Hematopoietic multipotent progenitor cell treated with erythropoietin and hydrocortisone succinate and interleukin-3 and kit ligand, for 17 days (in vitro differentiated cells): ENCODE data around the gene NFASC.

ENCODE experiments used
- DNase-seq: peaks from one replicate; pipeline ENCODE4 v3.0.0-alpha.2; 2015; ENCODE audit warnings: low spot score

NFASC gene

GRCh38 chr1:205062895-205063294 is 192.2 kb downstream of the NFASC start:
- DNase-seq: no peak

- no peak for DNase-seq
Measured at GRCh38 chr1:205064301-205064700, 193.6 kb downstream of the NFASC start.

GRCh38 chr1:205064741-205065316 is 194.2 kb downstream of the NFASC start:
- DNase-seq: no peak

- DNase-seq: no peak
Measured at GRCh38 chr1:205065666-205066065, 195.0 kb downstream of the NFASC start.

- DNase-seq: no peak
Measured at GRCh38 chr1:205066141-205066818, 195.6 kb downstream of the NFASC start.

- no peak for DNase-seq
Measured at GRCh38 chr1:205067031-205067430, 196.4 kb downstream of the NFASC start.

GRCh38 chr1:205068001-205068400 is 197.3 kb downstream of the NFASC start:
- no peak for DNase-seq

GRCh38 chr1:205068457-205069040 is 197.9 kb downstream of the NFASC start:
- no peak for DNase-seq

- DNase-seq: no peak
Measured at GRCh38 chr1:205069371-205070125, 198.9 kb downstream of the NFASC start.

GRCh38 chr1:205071028-205071409 is 200.4 kb downstream of the NFASC start:
- no peak for DNase-seq

- DNase-seq: no peak
Measured at GRCh38 chr1:205071801-205072200, 201.1 kb downstream of the NFASC start.

GRCh38 chr1:205072286-205072685 is 201.6 kb downstream of the NFASC start:
- DNase-seq: no peak
